ENCODE results near the gene RYR1. TPM values are rescaled to one million over a fixed set of nuclear protein-coding genes. Genes with fewer than 3 reads are reported as not detected.
"Not testable (repeated sequence)": the region's sequence is repeated elsewhere in the genome, so short reads cannot be mapped to it uniquely, and the experiment has no call there.

Gene RYR1
- total RNA-seq, 1 experiment from 2014 or later: not detected

DNA sequence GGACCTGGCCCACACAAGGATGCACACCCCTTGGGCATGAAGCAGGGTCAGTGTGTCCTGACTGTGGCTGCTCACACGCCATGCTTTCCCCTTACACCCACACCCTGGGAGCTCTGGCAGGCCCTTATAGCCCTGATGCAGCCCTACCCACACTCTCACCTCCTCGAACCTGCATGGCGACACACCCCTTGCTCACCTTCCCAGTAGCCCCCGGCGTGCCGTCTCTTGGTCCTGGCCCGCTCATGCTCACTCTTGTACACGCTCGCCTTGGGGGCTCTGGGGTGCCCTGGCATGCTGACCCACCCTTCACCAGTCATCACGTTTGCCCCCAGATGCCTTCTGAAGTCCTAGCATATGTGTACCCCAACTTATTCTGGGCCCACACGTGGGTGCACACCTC lies 128.2 kb downstream of the RYR1 start:
- DNase-seq (ENCODE audit: low read depth): no peak

DNA sequence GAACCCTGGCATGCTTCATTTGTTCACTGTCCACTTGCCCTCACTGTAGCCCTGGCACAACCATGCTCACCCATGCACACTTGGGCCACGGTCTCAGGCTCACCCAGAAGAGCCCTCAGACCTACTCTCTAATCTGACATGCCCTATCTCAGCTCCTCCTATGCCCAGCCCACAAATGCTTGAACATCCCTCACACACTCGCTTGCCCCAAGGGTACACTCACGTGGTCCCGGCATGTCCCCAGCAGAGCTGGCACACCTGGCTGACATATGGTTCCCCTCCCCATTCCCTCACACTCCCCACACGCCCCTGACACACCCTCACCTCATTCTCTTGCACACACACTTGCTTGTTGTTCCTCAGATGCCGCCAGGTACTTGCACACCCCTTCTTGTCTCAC lies 128.6 kb downstream of the RYR1 start:
- DNase-seq (ENCODE audit: low read depth): no peak

DNA sequence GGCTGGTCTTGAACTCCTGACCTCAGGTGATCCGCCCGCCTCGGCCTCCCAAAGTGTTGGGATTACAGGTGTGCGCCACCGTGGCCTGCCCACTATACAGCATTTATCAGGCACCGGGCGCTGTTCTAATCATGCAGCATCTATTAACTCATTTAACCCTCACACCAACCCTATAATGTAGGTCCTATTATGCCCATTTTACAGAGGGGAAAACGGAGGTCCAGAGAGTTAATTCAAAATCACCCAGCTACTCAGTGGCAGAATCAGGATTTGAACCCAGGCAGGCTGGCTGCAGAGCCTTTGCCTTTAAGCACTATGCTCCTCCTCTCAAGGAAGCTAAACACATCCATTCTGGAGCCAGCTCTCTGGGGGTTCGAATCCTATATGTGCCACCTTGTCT lies 130.0 kb downstream of the RYR1 start:
- no peak for DNase-seq (ENCODE audit: low read depth)

DNA sequence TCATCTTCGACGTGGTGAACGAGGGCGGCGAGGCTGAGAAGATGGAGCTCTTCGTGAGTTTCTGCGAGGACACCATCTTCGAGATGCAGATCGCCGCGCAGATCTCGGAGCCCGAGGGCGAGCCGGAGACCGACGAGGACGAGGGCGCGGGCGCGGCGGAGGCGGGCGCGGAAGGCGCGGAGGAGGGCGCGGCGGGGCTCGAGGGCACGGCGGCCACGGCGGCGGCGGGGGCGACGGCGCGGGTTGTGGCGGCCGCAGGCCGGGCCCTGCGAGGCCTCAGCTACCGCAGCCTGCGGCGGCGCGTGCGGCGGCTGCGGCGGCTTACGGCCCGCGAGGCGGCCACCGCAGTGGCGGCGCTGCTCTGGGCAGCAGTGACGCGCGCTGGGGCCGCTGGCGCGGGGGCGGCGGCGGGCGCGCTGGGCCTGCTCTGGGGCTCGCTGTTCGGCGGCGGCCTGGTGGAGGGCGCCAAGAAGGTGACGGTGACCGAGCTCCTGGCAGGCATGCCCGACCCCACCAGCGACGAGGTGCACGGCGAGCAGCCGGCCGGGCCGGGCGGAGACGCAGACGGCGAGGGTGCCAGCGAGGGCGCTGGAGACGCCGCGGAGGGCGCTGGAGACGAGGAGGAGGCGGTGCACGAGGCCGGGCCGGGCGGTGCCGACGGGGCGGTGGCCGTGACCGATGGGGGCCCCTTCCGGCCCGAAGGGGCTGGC lies 131.6 kb downstream of the RYR1 start:
- no peak for DNase-seq (ENCODE audit: low read depth)

DNA sequence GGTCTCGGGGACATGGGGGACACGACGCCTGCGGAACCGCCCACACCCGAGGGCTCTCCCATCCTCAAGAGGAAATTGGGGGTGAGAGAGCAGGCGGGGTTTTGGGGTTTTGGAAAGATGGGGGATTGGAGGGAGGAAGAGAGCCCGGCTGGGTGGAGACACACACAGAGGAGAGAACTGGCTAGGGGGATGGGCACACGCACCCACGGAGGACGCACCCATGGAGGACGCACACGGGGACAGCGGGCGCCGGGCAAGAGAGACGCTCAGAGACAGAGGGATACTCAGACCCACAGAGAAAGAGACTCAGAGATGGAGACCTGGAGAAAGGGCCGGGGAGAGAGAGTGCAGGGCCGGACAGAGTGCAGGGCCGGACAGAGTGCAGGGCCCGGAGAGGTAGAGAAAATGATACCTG lies 132.2 kb downstream of the RYR1 start:
- no peak for DNase-seq (ENCODE audit: low read depth)

DNA sequence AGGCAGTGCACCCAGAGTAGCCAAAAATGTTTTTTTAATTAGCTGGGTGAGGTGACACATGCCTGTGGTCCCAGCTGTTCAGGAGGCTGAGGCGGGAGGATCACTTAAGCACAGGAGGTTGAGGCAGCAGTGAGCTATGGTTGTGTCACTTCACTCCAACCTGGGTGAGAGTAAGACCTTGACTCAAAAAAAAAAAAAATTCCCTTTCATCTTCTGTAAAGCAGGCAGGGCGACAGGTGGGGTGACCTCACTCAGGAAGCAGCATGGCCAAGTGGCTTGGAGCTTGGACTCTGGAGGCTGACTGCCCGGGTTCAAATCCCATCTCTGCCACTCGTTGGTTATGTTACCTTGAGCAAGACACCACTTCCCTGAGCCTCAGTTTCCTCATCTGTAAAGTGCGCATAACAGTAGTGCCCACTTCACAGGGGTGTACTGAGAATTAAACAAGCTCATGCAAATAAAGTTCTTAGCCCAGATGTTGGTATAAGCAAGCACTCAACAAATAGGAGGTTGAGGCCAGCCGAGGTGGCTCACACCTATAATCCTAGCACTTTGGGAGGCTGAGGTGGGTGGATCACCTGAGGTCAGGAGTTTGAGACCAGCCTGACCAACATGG lies 136.0 kb downstream of the RYR1 start:
- no peak for DNase-seq (ENCODE audit: low read depth)

DNA sequence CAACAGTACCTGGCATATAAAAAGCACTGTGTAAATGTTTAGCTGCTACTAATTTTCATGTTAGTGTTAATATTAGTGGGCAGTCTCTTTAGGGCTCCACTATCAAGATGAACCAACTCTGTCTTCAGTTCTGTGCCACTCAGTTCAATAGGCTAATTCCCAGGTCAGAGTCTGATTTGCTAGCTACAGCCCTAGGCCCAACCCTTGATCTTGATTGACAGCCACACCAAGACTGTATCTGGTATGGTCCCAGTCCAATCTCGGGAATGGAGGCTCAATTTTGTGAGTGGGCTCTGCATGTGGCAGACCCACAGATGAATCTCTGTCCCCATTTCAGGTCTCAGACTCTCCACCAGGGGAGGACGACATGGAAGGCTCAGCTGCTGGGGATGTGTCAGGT lies 138.2 kb downstream of the RYR1 start:
- no peak for DNase-seq (ENCODE audit: low read depth)

DNA sequence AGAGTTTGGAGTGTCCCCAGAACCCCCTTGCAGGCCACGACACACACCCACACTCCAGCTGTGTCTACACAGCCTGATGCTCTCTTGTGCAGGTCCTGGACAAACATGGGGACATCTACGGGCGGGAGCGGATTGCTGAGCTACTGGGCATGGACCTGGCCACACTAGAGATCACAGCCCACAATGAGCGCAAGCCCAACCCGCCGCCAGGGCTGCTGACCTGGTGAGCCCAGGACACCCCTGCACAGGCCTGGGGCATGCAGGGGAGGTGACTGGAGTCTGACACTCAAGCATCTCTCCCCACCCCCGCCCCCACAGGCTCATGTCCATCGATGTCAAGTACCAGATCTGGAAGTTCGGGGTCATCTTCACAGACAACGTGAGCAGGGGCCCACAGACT lies 144.3 kb downstream of the RYR1 start:
- DNase-seq (ENCODE audit: low read depth): no peak

DNA sequence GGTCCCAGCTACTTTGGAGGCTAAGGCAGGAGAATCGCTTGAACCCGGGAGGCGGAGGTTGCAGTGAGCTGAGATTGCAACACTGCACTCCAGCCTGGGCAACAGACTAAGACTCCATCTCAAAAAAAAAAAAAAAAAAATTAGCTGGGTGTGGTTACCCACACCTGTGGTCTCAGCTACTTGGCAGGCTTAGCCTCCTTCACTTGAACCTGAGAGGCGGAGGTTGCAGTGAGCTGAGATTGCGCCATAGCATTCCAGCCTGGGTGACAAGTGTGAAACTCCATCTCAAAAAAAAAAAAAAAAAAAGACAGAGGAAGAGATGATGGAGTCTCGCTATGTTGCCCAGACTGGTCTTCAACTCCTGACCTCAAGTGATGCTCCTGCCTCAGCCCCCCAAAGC lies 145.8 kb downstream of the RYR1 start:
- not testable (repeated sequence) for DNase-seq (ENCODE audit: low read depth)

DNA sequence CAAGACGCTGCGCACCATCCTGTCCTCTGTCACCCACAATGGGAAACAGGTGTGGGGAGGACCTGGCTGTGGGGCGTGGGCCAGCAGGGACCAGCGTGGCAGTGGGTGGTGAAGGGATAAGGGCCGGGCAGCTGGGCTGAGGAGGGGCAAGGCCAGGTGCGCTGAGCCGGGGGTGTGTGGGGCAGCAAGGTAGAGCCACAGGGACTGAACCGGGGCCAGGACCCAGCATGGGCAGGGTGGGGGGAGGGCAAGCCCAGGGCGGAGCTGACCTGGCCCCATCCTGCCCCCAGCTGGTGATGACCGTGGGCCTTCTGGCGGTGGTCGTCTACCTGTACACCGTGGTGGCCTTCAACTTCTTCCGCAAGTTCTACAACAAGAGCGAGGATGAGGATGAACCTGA lies 146.6 kb downstream of the RYR1 start:
- DNase-seq (ENCODE audit: low read depth): no peak

DNA sequence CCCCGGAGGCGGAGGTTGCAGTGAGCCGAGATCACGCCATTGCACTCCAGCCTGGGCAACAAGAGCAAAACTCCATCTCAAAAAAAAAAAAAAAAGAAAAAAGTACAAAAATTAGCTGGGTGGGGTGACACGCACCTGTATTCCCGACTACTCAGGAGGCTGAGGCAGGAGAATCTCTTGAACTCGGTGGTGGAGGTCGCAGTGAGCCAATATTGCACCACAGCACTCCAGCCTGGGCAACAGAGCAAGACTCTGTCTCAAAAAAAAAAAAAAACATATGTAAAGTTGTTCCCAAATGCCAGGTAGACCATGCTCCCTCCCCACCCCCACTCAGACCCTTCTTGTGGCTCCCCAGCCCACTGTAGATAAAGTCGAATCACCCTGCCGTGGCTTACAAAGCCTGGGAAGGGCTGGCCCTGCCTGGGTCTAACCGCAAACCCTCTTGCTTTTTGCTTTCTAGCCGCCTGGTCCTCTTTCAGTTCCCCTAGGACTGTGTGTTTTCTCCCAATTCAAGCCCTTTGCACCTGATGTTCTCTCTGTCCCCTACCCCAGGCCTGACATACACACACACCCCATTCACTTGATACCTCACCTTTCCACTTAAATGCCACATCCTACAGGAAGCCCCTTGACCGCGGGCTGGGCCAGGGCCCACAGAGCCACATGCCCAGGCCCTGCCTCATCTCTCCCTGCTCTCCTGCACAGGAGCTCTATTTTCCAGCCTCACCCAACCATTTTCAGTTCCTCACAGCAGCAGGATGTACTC lies 149.9 kb downstream of the RYR1 start:
- no peak for DNase-seq (ENCODE audit: low read depth)

DNA sequence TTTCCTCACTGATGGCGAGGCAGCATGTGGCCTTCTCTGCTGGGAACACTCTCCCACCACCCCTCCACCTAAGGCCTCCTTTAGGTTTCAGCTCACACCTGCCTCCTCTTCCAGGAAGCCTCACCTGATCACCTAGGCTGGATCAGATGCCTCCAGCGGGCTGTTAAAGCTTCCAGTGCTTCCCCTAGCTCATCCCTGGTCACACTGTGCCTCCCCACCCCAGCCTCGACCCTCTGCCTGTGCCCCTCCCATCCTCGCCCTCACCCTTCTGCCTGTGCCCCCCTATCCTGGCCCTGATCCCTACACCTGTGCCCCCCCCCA lies 150.5 kb downstream of the RYR1 start:
- DNase-seq (ENCODE audit: low read depth): no peak

DNA sequence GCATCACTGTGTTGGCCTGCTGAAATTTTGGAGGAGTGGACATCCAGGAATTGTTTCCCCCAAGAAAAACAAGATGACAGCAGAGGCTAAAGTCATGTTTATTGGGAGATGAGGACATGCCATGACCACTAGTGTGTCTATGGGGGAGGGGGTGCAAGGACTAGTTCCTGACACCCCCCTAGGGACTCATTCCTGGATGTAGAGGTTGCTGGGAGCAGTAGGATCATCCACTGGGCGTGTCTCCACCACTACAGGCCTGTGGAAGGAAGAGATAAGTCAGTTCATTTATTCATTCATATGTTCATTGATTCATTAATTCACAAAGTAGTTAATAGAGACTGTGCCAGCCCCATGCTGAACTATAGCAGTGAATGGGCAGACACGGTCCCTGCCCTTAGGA lies 154.1 kb downstream of the RYR1 start:
- no peak for DNase-seq (ENCODE audit: low read depth)

DNA sequence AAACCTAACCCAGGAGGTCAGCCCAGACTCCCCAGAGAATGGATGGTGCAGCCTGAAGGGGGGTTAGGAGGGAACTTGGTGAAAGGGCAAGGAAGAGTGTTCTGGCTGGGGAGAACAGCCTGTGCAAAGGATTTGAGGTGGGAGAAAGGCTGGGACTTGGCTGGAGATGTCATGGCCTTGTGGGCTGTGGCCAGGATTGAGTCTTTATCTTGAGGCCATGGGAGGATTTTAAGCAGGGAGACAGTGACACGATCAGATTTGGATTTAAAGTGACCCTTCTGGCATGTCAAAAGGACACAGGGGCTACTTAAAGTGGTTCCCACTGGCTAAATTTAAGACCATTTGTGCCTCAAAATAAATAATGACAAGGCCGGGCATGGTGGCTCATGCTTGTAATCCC lies 154.6 kb downstream of the RYR1 start:
- DNase-seq (ENCODE audit: low read depth): no peak

DNA sequence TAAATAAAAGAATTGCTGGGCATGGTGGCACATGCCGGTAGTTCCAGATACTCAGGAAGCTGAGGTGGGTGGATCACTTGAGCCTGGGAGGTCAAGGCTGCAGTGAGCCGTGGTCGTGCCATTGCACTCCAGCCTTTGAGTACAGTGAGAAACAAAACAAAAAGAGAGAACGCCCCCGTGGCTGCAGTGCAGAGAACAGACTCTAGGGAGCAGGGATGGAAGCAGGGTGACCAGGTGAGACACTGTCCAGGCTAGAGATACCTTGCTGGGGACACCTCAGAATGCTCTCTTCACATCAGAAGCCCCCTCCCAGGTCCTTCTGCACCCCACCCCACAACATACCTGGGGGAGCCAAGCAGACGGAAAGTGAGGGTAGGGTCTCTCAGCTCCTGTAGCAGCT lies 159.4 kb downstream of the RYR1 start:
- DNase-seq (ENCODE audit: low read depth): no peak

DNA sequence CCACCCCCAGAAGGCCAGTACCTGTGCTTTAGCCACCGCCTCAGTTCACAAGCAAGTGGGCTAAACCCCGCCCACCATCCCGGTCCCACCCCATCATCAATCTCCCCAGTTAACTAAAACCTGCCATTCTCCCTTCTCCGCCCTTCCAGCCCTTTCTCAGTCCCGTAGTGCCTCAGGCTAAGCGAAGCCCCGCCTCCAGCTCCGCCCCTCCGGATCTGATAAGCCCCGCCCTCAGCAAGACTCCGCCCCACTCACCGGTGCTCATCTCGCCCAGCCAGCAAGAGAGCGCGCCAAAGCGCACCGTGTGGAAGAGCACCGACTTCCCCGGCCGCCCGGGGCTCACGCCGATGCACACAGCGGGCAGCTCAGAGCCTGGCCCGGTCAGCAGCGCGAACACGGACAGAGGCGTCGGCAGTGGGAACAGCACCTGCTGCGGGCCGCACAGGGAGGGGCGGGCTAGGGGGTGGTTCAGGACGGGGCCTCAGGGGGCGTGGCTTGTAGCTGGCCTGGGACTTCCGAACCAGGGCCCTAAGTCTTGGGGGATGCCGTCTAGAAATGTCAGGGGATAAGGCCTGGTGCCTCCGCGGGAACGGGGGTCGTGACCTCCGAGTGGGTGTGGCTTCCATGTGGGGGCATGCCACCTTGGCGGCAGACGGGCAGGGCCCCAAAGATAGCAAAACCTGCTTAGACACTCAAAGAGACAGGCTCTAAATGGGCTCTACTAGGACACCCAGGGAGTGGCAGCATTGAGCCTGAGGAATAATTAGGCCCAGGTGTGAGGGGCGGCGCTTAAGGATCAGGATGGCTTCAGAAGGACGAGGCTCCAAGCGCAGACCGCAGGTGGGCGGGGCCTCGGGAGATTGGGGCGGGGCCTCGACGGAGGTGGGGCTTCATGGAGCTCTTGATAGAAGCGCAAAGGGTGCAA lies 162.8 kb downstream of the RYR1 start:
- no peak for DNase-seq (ENCODE audit: low read depth)

DNA sequence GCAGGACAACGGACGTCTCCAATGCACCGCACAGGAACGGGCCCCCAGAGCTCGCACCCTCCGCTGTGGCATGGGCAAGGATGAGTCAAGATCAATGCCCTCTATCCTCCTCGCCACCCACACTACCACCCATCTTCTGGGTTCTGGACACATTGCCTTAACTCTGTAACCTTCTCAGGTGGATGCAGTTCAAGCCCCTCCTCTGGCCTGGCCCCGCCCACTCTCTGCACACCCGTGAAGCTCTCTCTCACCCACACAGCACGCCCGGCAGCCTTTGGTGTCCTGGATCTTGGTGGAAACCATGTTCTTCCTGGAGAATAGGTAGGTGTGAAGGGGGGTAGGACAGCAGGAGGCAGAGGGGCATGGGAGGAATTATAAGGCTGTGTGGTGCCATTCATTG lies 163.6 kb downstream of the RYR1 start:
- DNase-seq (ENCODE audit: low read depth): no peak

DNA sequence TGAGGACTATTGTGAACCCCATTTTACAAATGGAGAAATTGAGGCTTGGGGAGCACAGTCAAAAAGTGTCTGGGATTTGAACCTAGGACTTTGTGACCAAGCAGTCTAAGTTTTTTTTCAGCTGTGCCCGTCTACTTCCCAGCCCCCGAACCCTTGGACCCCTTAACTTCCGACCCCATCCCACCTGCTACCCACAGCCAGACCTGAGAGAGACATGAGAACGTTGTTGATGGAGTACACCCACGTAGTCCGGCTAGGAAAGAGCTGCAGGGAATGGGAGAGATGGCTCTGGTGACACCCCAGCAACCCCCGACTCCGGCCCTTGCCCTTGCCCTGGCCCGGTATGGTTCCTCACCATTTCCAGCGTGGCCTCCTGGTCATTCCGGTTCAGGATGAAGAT lies 166.2 kb downstream of the RYR1 start:
- DNase-seq (ENCODE audit: low read depth): no peak

DNA sequence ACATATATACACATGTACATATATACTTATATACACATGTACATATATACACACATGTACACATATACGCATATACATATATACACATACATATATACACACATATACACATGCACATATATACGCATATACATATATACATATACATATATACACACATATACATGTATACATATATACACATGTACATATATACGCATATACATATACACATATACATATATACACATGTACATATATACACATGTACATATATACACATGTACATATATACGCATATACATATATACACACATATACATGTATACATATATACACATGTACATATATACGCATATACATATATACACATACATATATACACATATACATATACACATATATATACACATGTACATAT lies 169.4 kb downstream of the RYR1 start:
- not testable (repeated sequence) for DNase-seq (ENCODE audit: low read depth)

DNA sequence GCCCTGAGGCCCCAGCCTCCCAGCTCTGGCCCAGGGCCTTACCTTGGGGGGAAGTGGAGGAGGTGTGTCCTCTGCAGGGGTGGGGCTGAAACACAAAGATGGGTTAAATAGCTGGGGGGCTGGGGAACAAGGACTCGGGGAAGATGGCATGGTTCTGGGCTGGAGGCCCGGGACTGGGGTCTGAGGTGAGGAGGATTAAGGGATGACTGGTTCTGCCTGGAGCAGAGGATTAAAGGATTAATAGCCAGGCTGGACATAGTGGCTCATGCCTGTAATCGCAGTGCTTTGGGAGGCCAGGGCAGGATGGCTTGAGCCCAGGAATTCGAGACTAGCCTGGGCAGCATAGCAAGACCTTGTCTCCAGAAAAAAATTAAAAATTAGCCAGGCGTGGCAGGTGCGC lies 172.6 kb downstream of the RYR1 start:
- no peak for DNase-seq (ENCODE audit: low read depth)

DNA sequence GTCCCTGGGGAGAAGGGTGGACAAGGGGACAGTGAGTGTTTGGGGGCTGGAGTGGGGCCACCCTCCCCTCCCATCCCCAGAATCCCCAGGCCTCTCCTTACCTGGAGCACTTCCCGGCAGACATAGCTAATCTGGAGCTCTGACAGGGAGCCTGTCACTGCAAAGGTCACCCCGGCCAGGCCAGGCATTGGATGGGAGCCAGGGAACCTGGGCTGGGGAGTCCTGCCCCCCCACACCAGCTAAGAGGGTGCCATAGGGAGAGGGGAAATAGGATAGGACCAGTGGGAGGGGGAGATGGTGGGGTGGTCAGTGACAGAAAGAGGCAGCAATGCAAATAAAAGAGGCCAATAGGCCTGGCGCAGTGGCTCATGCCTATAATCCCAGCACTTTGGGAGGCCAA lies 180.8 kb downstream of the RYR1 start:
- no peak for DNase-seq (ENCODE audit: low read depth)

DNA sequence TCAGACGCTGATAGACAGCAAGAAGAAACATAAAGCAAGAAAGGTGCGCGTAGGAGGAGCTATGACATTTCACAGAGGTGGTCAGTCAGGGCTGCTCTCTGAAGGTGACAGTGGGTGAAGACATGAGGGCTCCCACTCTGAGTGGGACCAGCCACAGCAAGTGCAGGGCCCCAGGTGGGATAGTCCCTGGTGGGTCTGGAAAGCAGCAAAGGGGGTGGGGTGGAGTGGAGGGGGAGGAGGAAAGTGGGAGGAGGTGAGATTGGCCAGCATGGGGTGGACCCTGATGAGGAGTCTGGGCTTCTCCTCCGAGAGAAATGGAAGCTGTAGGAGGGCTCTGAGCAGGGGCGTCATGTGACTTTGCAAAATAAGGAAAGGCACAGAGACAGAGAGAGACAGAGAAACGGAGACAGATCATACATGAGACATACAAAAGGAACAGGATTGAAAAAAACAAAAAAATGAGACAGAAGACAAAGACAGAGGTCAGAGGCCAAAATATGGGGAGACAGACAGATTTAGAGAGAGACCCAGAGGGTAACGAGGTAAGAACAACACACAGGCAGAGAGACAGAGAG lies 181.6 kb downstream of the RYR1 start:
- DNase-seq (ENCODE audit: low read depth): no peak

Measured in M059J (cell line).